Measurements from ENCODE around the gene TUFT1.

The TUFT1 gene

DNA sequence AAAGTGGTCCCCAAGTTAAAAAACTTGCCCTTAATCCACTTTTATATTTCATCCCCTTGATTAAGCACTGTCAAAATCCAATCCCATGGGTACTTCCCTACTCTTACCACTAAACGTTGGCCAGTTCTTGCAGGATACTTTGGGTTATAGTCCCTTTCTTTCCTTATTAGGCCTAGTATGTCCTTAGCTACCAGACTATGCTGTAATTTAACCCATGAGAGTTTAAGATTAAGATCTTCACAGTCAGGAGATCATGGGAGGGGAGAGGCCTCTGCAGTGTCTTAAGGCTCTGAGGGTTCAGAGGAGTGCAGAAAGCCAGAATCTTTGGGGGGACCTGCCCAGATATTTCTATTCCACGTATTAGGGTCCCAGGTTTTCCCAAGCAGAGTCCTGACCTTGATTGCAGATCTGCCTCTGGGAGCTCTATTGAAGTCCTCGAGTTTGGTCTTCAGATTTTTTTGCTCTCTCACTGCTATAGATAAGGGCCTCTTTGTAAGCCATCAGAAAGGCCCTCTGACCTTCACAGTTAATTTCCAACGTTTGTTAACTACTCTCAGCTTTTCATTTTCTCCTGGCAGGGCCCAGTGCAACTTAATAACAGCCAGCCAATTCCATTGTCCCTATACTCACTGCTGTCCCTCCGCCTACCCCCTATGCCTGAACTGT, 37.9 kb upstream of the TUFT1 start:
- no peaks in the 10 kb centered on the region for H3K9me3 ChIP-seq (ENCODE audit: control insufficient read depth, low read length)
- H3K27me3 ChIP-seq (replicated peaks; ENCODE audit: control insufficient read depth, insufficient read depth, low read length, poor library complexity, severe bottlenecking), result no peaks in the 10 kb centered on the region
- H3K4me3 ChIP-seq (ENCODE audit: insufficient read depth, low read depth, low read length, poor library complexity, severe bottlenecking), result no peak overlapping the region
- no peaks in the 10 kb centered on the region for H3K36me3 ChIP-seq (ENCODE audit: control insufficient read depth, insufficient read depth, low read length)
- no peak overlapping the region for H3K27ac ChIP-seq (ENCODE audit: insufficient read depth, low read length, poor library complexity, severe bottlenecking)
- no peaks in the 10 kb centered on the region for H3K4me1 ChIP-seq (ENCODE audit: control insufficient read depth, insufficient read depth, low read length, poor library complexity, severe bottlenecking)
- no peak for DNase-seq

- no peaks in the 10 kb centered on the region for H3K9me3 ChIP-seq (ENCODE audit: control insufficient read depth, low read length)
- H3K4me3 ChIP-seq (ENCODE audit: insufficient read depth, low read depth, low read length, poor library complexity, severe bottlenecking), result no peak overlapping the region
- no peaks in the 10 kb centered on the region for H3K36me3 ChIP-seq (ENCODE audit: control insufficient read depth, insufficient read depth, low read length)
- no peak for DNase-seq
- H3K27ac ChIP-seq (ENCODE audit: insufficient read depth, low read length, poor library complexity, severe bottlenecking), result no peak overlapping the region
- no peaks in the 10 kb centered on the region for H3K27me3 ChIP-seq (replicated peaks; ENCODE audit: control insufficient read depth, insufficient read depth, low read length, poor library complexity, severe bottlenecking)
- no peaks in the 10 kb centered on the region for H3K4me1 ChIP-seq (ENCODE audit: control insufficient read depth, insufficient read depth, low read length, poor library complexity, severe bottlenecking)
Observed at GRCh38 chr1:151502859-151503780, 37.0 kb upstream of the TUFT1 start.

DNA sequence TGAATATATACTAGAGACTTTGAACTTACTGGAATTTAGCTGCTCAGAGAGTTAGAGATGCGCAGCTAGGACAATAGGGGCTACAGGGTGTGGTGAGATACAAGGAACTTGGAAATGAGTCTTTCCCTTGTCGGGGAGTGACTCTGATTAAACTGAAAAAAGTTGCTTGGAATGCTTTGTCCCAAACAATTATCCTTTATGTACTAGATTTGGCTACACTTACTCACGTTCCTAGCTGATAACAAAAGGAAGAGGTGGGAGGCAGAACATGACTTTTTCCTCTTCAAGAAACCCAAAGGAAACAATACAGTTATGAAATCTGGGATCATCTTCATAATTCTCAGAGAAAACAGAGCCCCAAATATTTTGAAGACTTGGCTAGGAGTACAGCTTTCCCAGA, 35.9 kb upstream of the TUFT1 start:
- no peaks in the 10 kb centered on the region for H3K36me3 ChIP-seq (ENCODE audit: control insufficient read depth, insufficient read depth, low read length)
- no peak overlapping the region for H3K4me3 ChIP-seq (ENCODE audit: insufficient read depth, low read depth, low read length, poor library complexity, severe bottlenecking)
- no peak for DNase-seq
- no peaks in the 10 kb centered on the region for H3K27me3 ChIP-seq (replicated peaks; ENCODE audit: control insufficient read depth, insufficient read depth, low read length, poor library complexity, severe bottlenecking)
- no peaks in the 10 kb centered on the region for H3K4me1 ChIP-seq (ENCODE audit: control insufficient read depth, insufficient read depth, low read length, poor library complexity, severe bottlenecking)
- no peaks in the 10 kb centered on the region for H3K9me3 ChIP-seq (ENCODE audit: control insufficient read depth, low read length)
- no peak overlapping the region for H3K27ac ChIP-seq (ENCODE audit: insufficient read depth, low read length, poor library complexity, severe bottlenecking)

DNA sequence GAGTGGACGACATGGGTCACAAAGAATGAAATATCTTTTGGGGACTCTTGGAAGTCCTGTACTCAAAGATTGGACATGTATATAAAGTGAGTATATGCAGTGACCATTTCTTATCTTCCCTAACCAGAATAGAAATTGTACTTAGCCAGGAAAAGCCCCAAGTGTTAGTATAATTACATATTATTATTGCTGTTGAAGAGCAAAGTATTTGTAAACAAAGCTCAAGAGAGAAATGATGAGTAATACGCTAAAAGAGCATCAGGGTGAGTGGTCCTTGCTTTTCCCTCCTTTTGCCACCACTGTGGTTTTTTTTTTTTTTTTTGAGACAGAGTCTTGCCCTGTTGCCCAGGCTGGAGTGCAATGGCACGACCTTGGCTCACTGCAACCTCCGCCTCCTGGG, 35.4 kb upstream of the TUFT1 start:
- Histone ChIP-seq H3K36me3 (ENCODE audit: control insufficient read depth, insufficient read depth, low read length) (no peaks in the 10 kb centered on the region), H3K4me1 (ENCODE audit: control insufficient read depth, insufficient read depth, low read length, poor library complexity, severe bottlenecking) (no peaks in the 10 kb centered on the region), H3K9me3 (ENCODE audit: control insufficient read depth, low read length) (no peaks in the 10 kb centered on the region), H3K27me3 (replicated peaks; ENCODE audit: control insufficient read depth, insufficient read depth, low read length, poor library complexity, severe bottlenecking) (no peaks in the 10 kb centered on the region), H3K27ac (ENCODE audit: insufficient read depth, low read length, poor library complexity, severe bottlenecking) (no peak overlapping the region), H3K4me3 (ENCODE audit: insufficient read depth, low read depth, low read length, poor library complexity, severe bottlenecking) (no peak overlapping the region)
- DNase-seq, result no peak

DNA sequence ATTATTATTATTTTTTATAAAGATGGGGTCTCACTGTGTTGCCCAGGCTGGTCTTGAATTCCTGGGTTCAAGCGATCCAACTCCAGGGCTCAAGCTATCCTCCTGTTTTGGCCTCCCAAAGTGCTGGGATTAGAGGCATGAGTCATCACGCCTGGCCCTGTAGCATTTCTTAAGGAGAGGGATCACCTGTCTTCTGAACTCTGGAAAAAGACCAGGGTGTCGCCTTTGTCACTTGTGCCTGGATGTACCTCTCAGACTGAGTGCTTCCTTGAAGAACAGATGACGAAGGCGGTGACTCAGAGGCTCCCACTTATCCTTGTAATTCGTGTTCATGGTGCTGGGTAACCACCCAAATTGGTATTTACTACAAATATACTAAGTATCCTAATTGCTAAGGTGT, 31.3 kb upstream of the TUFT1 start:
- Histone ChIP-seq H3K27me3 (replicated peaks; ENCODE audit: control insufficient read depth, insufficient read depth, low read length, poor library complexity, severe bottlenecking) (no peaks in the 10 kb centered on the region), H3K9me3 (ENCODE audit: control insufficient read depth, low read length) (no peaks in the 10 kb centered on the region), H3K36me3 (ENCODE audit: control insufficient read depth, insufficient read depth, low read length) (no peaks in the 10 kb centered on the region), H3K4me1 (ENCODE audit: control insufficient read depth, insufficient read depth, low read length, poor library complexity, severe bottlenecking) (peaks cover 20% of the 10 kb centered on the region), H3K4me3 (ENCODE audit: insufficient read depth, low read depth, low read length, poor library complexity, severe bottlenecking) (no peak overlapping the region), H3K27ac (ENCODE audit: insufficient read depth, low read length, poor library complexity, severe bottlenecking) (no peak overlapping the region)
- DNase-seq, result no peak

DNA sequence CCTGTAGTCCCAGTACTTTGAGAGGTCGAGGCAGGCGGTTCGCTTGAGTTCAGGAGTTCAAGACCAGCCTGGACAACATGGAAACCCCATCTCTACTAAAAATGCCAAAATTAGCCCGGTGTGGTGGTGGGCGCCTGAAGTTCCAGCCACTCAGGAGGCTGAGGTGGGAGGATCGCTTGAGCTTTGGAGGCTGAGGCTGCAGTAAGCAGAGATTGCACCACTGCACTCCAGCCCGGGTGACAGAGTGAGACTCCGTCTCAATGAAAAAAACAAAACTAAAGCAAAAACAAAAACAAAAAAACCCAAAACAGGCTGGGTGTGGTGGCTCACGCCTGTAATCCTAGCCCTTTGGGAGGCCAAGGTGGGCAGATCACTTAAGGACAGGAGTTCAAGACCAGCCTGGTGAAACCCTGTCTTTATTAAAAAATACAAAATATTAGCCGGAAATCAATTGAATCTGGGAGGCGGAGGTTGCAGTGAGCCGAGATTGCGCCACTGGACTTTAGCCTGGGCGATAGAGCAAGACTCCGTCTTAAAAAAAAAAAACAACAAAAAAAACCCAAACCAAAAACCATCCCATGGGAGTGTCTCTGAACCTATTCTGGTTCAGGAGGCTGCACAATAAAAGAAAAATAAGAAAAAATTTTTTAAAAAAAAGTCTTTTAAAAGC, 30.6 kb upstream of the TUFT1 start:
- Histone ChIP-seq H3K9me3 (ENCODE audit: control insufficient read depth, low read length) (no peaks in the 10 kb centered on the region), H3K27ac (ENCODE audit: insufficient read depth, low read length, poor library complexity, severe bottlenecking) (no peak overlapping the region), H3K4me3 (ENCODE audit: insufficient read depth, low read depth, low read length, poor library complexity, severe bottlenecking) (no peak overlapping the region), H3K27me3 (replicated peaks; ENCODE audit: control insufficient read depth, insufficient read depth, low read length, poor library complexity, severe bottlenecking) (no peaks in the 10 kb centered on the region), H3K36me3 (ENCODE audit: control insufficient read depth, insufficient read depth, low read length) (no peaks in the 10 kb centered on the region), H3K4me1 (ENCODE audit: control insufficient read depth, insufficient read depth, low read length, poor library complexity, severe bottlenecking) (peaks cover 20% of the 10 kb centered on the region)
- no peak for DNase-seq

GRCh38 chr1:151510020-151510405, 30.1 kb upstream of the TUFT1 start:
- Histone ChIP-seq H3K4me3 (ENCODE audit: insufficient read depth, low read depth, low read length, poor library complexity, severe bottlenecking) (no peak overlapping the region), H3K27ac (ENCODE audit: insufficient read depth, low read length, poor library complexity, severe bottlenecking) (no peak overlapping the region), H3K27me3 (replicated peaks; ENCODE audit: control insufficient read depth, insufficient read depth, low read length, poor library complexity, severe bottlenecking) (no peaks in the 10 kb centered on the region), H3K36me3 (ENCODE audit: control insufficient read depth, insufficient read depth, low read length) (no peaks in the 10 kb centered on the region), H3K9me3 (ENCODE audit: control insufficient read depth, low read length) (no peaks in the 10 kb centered on the region), H3K4me1 (ENCODE audit: control insufficient read depth, insufficient read depth, low read length, poor library complexity, severe bottlenecking) (peaks cover 20% of the 10 kb centered on the region)
- DNase-seq, result no peak

DNA sequence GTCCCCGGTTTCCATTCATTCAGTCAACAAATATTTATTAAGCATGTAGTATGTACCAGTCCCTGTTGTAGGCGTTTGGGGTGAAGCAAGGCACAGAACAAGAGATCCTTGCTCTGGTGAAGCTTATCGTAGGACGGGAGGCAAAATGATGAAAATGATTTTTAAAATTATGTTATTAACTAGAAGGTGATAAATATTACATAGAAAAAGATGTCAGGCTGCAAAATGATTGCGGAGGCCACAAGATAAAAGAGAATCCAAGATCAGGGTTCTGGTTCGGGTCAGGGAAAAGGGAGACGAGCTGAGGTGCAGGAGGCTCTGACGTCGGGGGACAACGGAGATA, 29.5 kb upstream of the TUFT1 start:
- no peak for DNase-seq
- no peaks in the 10 kb centered on the region for H3K27me3 ChIP-seq (replicated peaks; ENCODE audit: control insufficient read depth, insufficient read depth, low read length, poor library complexity, severe bottlenecking)
- H3K4me1 ChIP-seq (ENCODE audit: control insufficient read depth, insufficient read depth, low read length, poor library complexity, severe bottlenecking), result peaks cover 20% of the 10 kb centered on the region
- H3K9me3 ChIP-seq (ENCODE audit: control insufficient read depth, low read length), result no peaks in the 10 kb centered on the region
- H3K27ac ChIP-seq (ENCODE audit: insufficient read depth, low read length, poor library complexity, severe bottlenecking), result peak overlapping the region; percentile 58
- peak overlapping the region; percentile 88 for H3K4me3 ChIP-seq (ENCODE audit: insufficient read depth, low read depth, low read length, poor library complexity, severe bottlenecking)
- no peaks in the 10 kb centered on the region for H3K36me3 ChIP-seq (ENCODE audit: control insufficient read depth, insufficient read depth, low read length)

DNA sequence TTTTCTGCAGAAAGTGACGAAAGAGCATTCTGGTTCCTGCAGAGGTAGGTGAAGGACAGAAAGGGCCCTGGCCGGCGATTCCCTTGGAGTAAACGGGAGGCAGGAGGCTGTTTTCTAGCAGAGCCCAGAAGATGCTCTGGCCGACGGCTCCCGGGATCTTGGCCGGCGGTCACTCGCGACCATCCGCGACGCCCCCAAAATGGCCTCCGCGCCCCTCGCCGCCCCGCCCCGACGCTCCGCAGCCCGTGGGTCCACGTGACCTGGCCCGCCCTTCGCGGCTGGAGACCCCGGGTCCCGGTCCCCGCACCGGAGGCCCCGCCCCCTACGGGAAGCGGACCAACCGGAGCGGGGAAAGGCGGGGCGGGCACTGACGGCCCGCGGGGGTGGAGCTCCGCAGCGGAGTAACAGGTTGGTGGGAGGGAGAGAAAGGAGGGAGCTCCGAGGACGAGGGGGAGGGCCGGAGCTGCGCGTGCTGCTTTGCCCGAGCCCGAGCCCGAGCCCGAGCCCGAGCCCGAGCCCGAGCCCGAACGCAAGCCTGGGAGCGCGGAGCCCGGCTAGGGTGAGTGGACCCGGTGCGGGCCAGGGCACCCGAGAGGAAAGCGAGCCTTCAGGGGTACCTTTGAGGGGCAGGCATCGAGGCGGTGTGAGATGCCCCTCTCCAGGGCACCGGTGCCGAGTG, 29.0 kb upstream of the TUFT1 start, which contains the start of gene CGN:
Gene CGN, plus strand, starts transcription at position 431 of the 679 bp plus-strand sequence. CDS start 7,133 bp downstream, outside the sequence.
- Histone ChIP-seq H3K27me3 (replicated peaks; ENCODE audit: control insufficient read depth, insufficient read depth, low read length, poor library complexity, severe bottlenecking) (no peaks in the 10 kb centered on the region), H3K9me3 (ENCODE audit: control insufficient read depth, low read length) (no peaks in the 10 kb centered on the region)
- DNase-seq, result peak; percentile 82 to 86 (median 83)

More for the DNA sequence above, 29.0 kb upstream of the TUFT1 start, which contains the start of gene CGN:
- H3K27ac ChIP-seq (ENCODE audit: insufficient read depth, low read length, poor library complexity, severe bottlenecking), result peak within 1 kb of the TSS; percentile 58
- H3K36me3 ChIP-seq (ENCODE audit: control insufficient read depth, insufficient read depth, low read length), result no peaks in the 10 kb centered on the region
- peak within 1 kb of the TSS; percentile 88 for H3K4me3 ChIP-seq (ENCODE audit: insufficient read depth, low read depth, low read length, poor library complexity, severe bottlenecking)
- peaks cover 20% of the 10 kb centered on the region for H3K4me1 ChIP-seq (ENCODE audit: control insufficient read depth, insufficient read depth, low read length, poor library complexity, severe bottlenecking)
